D721Med (cell line): ENCODE measurements around the gene CFAP251.
A peak's percentile ranks its signal among the peaks of the same experiment; 100 is the strongest.

Experiments
- DNase-seq: peaks from one replicate; pipeline ENCODE4 v3.0.0; 2011; ENCODE audit warnings: low spot score; ENCODE audit not compliant: insufficient read length
- FAIRE-seq: peaks from 2 replicates; lab custom pipeline; 2011; peaks lifted over from hg19 to GRCh38; lab: Jason Lieb, UNC
- CTCF ChIP-seq: IDR thresholded peaks from 2 replicates; pipeline ENCODE4 v1.5.1; 2012; ENCODE audit warnings: mild to moderate bottlenecking, control low read depth; ENCODE audit not compliant: insufficient read depth; ENCODE audit errors: missing control alignments

Gene CFAP251

GRCh38 chr12:121892673-121893561 lies 25.5 kb upstream of the CFAP251 start:
- no peak for DNase-seq
- TF ChIP-seq CTCF = no peak
- no peak for FAIRE-seq

GRCh38 chr12:121893961-121894460 lies 24.4 kb upstream of the CFAP251 start:
- no peak for FAIRE-seq
- no peak for DNase-seq
- no peak for TF ChIP-seq CTCF

- FAIRE-seq (no peak), DNase-seq (no peak)
- TF ChIP-seq CTCF = peak; percentile 15
Observed at GRCh38 chr12:121894633-121895032, 23.8 kb upstream of the CFAP251 start.

GRCh38 chr12:121898287-121898686 lies 20.1 kb upstream of the CFAP251 start:
- TF ChIP-seq CTCF = no peak
- no peak for FAIRE-seq
- no peak for DNase-seq

- FAIRE-seq = no peak
- no peak for TF ChIP-seq CTCF
- DNase-seq = no peak
Observed at GRCh38 chr12:121899590-121899989, 18.8 kb upstream of the CFAP251 start.

GRCh38 chr12:121903202-121903601 lies 15.2 kb upstream of the CFAP251 start:
- TF ChIP-seq CTCF = no peak
- no peak for DNase-seq

GRCh38 chr12:121905746-121906145 lies 12.6 kb upstream of the CFAP251 start:
- no peak for TF ChIP-seq CTCF
- FAIRE-seq (no peak), DNase-seq (no peak)

More at GRCh38 chr12:121903202-121903601, 15.2 kb upstream of the CFAP251 start:
- FAIRE-seq = no peak
